NCI-H774 (cell line): ENCODE data around the gene TBXAS1.

ENCODE experiments used
- DNase-seq: peaks from one replicate; lab custom pipeline; 2025; lab: John Stamatoyannopoulos, UW

Gene TBXAS1

DNA sequence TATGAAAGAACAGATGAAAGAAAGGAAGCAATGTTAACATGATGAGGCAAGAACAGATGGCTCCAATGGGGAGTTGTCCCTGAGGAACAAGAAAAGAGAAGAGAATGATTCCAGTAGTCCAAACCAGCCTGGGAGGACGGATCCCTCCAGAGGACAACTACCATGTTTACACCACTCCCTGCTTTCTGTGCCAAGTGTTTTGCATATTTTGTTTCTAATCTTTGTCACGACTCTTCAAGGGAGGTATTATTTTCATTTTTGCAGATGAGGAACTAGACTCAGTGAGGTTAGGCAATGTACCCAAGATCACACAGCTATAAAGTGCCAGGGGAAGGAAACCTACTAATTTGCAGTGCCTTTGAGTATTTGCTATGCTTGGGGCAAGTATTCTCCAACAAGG lies 117.5 kb downstream of the TBXAS1 start:
- no peak for DNase-seq

DNA sequence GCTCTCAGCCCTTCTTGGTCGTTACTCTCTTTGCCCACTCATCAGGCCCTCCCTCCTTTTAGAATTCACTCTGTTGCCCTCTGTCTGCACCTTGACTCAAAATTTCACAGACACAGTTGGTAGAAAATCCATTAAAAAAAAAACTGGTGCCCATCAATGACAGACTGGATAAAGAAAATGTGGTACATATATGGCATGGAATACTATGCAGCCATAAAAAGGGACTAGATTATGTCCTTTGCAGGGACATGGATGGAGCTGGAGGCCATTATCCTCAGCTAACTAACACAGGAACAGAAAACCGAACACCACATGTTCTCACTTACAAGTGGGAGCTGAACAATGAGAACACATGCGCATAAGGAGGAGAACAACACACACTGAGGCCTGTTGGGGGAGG lies 118.0 kb downstream of the TBXAS1 start:
- DNase-seq, result no peak

DNA sequence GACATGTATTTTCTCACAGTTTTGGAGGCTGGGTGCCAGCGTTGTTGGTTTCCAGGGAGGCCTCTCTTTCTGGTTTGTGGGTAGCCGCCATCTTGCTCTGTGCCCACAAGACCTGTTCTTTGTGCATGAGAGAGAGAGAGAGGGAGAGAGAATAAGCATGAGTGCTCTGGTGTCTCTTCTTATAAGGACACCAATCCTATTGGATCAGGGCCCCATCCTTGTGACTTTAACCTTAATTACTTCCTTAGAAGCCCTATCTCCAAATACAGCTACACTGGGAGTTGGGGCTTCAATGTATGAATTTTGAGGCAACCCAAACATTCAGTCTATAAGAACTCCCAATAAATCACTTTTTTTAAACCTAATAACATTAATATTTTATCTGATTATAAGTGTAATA lies 119.1 kb downstream of the TBXAS1 start:
- DNase-seq, result no peak

DNA sequence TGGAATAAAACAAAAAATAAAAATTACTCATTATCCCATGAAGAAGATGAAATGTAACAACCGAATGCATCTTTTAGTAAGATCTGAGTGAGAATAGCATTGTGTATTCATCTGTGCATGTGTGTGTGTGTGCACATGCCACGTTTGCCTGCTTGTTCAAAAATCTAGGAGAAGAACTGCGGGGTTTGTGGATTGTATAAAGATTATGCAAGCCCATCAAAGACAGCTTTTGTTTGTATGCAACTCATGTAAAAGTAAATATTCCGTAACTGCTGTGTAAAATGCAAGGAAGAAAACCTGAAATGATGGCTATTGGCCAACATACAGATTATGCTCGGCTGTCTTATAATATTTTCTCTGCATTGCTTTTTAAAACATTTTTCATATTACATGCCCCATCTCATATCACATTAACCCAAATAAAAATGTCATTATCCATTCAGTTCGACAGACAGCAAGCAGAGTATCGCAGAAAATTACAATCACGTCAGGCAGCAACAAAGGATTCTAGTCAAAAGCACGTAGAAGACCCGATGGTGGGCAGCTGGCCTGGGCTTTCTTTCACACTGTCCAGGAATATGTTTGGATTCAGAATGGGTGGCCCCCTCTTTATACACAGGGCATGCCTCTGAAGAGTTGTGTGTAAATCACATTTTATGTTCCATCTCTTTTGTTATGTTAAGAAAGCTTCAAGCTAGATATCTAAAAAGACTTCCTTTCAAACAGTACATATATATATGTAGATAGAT lies 119.7 kb downstream of the TBXAS1 start:
- no peak for DNase-seq

DNA sequence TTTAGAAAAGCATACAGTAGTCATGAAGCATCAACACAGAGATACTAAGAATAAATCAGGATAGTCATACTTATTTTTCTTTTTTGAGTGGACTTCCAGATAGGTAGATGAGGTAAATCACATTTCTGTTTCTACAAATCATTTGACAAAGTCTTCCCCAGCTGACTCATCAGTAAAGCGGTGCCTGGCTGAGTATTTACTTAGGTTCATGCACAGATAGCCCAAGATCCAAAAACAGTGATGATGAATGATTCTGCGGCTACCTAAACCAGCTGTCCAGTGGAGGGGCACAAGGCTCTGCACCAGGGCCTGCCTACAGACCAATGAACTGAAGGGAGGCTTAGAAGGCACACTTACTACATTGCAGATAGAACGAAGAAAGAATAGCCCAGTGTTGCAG lies 120.6 kb downstream of the TBXAS1 start:
- no peak for DNase-seq

DNA sequence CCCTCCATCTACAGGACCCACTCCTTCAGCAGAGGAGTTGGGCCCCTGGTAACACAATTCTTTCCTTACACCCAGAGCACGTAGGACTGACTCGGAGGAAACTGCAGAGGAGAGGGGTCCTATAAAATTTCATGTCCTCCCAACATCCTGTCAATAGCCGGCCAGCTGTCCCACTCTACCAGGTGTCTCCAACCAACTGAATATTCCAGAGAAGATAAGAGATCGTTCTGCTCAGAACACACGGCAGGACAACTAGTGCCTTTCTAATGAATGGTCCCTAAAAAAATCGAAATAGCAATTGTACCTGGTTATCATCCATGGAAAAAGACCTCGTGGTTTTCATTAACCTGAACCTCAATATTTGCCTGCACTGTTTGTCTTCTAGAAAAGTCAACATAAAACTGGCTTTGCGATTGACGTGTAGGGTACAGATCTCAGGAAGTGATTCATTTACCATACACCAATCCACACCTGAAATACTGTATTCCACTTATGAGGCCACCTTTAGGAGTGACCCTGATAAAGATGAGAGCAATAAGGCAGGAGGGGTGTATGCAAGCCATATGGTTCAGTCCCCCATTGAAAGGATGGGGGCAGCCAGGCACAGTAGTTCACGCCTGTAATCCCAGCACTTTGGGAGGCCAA lies 121.9 kb downstream of the TBXAS1 start:
- DNase-seq, result peak; percentile 67

DNA sequence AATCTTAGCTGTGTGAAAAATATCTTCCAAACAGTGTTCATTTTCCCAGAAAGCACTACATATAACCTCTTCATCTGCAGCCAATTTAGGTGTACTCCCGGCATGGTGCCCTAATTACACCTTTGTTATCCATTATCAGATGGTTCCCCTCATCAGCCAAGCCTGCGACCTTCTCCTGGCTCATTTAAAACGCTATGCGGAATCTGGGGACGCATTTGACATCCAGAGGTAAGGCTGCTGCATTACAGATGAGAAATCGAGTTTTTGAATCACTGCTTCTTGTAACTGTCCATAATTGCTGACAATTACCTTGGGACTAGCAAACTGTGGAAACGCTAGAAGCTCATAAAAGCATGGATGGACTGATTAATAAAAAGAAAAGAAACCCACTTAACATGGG lies 124.2 kb downstream of the TBXAS1 start:
- DNase-seq, result no peak

DNA sequence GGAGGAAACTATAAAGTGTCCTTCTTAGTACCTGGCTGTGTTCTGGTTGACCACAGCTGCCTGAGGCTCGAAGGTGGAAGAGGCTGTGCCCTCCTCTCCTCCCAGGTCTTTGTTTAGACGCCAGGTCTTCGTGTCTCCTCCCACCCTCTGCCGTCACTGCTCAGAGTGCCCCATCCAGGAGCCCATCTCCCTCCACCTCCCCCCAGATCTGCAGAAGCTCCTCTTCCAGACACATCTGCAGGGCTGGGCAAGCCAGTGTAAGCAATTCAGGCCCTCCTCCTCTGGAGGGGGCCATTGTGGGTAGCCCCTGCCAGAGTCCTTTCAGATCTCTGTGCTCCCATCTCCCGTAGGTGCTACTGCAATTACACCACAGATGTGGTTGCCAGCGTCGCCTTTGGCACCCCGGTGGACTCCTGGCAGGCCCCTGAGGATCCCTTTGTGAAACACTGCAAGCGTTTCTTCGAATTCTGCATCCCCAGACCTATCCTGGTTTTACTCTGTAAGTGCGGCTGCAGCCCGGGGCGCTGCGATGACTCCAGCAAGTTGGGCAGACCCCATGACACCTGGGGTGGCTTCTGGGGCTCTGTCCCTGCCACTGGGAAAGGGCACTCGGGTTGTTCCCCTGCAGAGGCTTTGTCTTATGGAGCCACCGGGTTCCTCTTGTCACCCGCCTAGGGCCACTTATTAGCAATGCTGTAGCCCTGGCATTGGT lies 126.2 kb downstream of the TBXAS1 start:
- DNase-seq, result no peak

DNA sequence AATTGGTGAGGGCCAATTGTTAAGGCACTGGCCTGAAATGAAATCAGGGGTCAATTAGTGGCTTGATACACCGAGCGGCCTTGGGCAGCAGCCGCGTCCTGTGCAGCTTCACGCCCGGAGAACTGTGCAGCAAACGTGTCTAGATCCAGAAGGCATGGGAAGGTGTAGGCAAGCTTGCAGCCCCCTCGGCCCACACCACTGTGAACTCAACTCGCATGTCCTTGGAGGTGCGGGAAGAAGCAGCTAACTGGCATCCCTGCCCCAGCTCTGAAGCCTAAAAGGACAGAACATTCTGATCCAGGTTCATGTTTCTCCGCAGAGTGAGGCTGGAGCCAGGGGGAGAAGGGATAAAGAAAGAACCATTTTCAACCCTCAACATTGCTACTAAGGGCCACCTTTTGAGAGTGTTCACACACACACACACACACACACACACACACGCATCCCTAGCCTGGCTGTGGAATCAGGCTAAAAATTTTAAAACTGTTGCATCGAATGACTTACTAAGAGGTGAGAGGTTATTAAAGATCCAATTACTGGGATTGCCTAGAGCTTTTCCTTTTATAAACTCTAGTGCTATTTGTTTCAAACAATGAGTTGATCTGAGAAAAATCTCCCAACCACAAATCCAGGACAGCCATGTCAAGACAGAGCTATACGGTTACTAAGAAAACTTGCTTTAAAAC lies 129.7 kb downstream of the TBXAS1 start:
- no peak for DNase-seq

DNA sequence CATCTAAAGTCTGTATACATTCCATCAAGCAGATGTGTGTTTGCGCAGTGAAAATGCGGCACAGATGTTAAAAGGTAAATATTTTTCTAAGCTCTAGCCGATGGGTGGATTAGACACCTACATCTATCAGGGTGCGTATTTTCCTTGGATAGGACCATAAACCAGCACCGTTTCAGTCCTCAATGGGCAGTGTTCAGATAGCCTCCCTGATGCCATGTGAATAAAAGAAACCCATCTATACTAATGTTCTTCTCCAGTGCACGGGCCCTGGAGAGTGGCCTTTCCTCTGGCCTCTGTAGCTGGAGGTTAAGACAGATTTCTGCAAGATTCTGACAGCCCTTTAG lies 130.2 kb downstream of the TBXAS1 start:
- DNase-seq, result no peak

DNA sequence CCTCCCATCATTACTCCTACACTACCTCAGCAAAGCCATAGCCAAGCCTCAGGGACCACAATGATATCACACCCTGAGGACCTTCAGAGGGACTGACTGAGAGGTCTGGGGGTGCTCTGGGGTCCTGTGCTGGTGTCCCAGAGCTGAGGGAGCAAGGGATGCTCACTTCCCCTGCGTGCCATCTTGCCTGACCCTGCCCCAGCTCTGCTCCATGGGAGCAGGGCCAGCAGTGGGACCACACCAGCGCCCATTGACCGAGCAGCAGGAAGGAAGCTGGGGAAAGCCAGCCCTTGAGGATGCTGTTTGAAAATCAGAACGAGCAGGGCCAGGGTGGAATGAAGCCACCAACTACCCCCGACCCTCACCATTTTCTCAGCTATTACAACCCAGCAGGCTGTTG lies 130.7 kb downstream of the TBXAS1 start:
- no peak for DNase-seq

DNA sequence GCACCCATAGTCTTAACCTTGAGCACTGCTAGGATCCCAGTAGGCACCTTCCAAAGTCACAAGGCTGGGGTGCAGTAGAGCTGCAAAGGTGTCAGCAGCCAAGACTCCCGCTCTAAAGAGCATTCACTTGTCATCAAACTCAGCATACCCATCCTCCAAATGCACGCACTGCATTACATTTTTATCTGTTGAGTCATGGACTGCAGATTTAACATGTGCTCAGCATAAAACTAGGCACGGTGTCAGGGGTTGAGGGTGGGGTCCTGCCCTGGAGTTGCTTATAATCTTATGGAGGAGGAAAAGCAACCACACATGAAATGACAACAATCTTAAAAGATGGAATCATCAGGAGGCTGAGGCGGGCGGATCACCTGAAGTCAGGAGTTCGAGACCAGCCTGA lies 131.1 kb downstream of the TBXAS1 start:
- DNase-seq, result no peak

DNA sequence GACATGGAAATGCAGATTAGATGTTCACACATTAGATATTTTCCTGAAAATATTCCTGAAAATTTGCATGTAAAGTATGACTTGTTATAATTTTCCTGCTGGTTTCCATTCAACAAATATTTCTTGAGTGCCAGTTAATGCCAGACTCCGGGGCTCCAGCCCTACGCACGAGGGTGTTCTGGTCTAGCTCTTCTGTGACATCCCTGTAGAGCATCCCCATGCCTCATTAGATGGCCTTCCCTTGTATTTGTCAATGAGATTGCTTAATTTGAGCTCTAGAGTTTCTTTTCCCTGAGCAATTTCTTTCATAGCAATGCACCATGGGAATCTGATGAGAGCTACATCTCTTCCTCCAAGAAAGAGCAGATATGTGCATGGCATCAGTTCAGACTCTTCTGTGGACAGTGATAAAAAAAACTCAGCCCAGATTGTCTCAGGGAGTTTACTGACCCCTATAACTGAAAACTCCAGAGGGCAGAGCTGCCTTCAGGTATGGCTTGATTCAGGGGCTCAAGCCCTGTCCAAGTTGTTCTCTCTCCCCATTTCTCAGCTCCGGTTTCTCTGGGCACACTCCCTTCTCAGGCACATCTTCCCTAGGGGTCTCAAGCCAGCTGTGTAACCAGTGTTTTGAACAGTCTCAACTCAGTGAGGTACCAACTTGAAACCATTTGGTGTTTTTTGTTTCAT lies 137.0 kb downstream of the TBXAS1 start:
- DNase-seq, result no peak

DNA sequence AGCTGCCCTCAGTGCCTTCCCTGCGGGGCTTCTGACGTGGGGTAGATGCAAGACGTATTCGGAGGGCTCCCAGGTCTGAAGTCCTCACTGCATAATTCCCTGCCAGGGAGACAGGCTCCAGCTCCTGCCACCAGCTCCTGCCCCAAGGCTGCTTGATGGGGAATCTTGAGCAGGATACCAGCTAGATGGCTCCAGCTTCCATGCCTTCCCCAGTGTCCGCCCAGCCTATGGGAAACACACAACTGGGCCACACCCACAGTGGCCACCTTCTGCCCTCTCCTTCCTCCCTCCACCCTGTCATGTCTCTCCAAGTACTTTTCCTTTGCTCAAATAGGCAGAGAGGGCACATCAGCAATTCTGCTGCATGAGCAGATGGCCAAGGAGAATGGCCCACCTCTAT lies 137.9 kb downstream of the TBXAS1 start:
- DNase-seq, result no peak

DNA sequence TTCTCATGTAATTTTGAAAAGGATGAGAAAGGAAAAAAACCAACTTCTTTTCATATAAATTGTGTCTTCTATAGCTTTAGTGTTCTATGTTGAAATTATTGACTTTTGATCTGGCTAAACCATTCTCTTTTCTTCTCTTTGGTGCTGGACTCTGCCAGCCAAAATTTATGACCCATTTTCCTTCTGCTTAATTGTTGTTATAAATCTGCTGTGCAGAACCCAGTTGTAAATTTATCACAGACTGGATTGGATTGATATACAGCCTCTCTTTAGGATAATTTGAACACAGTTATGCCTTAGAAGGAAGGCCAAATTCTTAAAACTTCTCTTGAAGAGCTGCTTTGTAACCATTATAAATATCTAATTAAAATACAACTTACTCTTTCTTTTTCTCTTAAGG lies 139.9 kb downstream of the TBXAS1 start:
- DNase-seq, result no peak

DNA sequence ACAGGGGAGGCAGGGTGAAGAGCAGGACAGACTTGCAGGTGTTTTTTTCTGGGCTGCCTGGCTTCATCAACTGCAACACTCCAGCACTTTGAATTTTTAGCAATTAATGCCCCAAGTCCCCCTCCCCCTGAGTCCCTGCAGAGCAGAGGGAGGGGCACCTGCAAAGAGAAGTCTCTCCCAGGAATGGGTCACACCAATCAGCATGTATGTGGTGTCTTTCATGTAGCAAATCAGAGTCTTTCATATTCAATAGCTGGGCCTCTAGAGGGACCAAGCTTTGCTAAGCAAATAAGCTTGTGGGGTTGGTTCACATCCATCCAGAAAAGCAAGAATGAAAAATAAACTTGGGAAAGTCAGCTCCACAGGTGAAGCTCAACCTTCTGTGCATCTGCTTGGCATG lies 143.0 kb downstream of the TBXAS1 start:
- peak; percentile 82 for DNase-seq

DNA sequence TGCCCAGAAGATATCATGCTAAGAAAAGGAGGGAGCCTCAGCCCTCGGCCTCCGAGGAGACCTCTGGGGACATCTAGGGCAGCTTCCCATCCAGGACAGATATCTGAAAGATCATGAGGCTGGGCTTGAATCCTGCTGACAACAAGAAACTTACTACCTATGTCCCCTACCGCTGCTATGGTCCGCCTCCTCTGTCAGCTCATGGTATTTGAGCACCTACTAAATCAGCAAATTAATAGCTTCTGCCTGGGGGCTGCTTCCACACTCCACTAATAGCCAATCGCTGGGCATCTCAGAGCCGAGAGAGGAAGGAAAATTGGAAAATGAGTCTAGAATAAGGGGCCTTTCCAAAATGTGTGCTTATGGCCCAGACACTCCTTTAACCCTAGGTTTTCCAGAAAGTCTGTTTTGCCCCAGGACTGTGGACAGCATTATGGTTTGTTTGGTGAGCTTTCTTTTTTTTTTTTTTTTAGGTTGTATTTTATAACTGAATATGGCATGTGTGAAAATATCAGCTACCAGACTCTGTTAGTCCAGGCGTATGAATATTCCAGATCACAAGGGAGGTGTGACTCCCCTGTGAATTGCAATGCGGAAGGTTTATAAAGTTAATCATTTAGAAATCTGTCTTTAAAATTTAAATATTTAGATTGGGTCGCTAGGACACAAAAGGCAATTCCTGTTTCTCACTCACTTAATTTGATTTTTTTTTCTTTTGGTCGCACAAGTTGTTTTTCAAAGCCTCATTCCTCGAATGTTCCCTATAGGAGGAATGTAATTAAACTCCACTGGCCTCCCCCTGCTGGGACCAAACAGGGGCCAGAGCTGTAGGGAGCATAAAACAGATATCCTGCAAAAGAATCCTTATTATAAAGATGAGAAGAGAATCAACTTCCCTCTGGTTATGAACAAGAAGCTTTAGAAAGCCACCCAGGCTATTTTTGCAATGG lies 144.3 kb downstream of the TBXAS1 start:
- DNase-seq, result no peak

DNA sequence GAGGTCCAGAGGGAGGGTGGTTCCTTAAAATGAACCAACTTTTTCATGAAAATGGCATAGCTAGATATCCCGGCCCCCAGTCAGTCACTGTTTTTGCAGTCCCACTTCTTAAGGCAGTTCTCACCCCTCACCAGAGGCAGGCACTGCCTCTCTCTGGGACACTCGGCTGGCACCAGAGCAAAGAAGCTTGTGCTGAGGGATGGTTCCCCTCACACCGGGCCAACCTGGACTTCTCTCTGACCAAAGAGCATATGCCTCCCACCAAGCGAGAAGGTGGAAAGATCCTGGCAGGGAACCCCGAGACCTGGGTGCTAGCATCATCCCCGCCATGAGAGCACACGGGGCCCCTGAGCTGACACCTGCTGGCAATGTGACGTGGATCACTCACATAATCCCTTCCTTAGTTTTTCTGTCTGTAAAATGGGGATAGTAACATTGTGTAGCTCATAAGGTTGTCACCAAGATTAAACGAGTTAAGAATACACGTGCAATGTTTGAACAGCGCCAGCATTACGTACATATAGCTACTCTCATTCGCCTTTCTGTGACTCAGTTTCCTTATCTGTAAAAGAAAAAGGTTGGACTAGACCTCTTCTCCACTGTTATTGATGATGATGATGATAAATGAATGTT lies 145.2 kb downstream of the TBXAS1 start:
- DNase-seq, result no peak

DNA sequence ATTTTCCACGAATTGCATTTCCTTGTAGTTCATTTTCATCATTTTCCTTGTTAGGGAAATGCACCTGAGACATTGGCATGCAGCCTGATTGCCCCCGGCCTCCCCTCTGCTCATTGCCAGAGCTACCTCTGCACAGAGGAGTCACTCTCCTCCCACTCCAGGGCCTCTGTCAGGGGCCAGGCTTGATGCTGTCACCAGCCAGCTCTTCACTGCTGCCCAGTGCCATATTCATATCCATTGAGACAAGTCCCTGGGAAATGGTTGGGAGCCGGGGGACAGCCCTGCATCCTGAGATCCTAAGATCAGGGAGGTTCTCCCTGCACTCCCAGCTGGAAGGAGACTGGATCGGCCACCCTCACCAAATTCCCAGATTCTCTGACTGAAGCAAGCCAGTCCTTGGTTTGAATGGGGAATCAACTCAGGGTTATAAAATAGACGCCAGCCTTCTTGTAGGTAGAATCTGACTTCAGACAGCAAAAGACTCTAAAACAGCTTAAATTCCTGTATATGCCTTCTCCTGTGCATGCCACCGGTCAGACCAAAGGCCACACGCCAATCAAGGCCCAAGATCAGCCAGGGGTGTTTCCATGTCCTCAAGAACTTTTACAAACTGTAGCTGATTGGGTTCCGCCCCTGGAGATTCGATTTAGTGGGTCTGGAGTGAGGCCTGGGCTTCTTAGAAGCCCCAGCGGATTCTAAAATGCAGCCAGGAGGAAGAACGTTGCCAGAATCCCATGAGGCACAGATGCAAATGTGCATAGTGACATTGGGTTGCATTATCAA lies 147.2 kb downstream of the TBXAS1 start:
- no peak for DNase-seq
